Right atrium auricular region (tissue), 2 donors: Measurements from ENCODE around the gene ATCAY. TPM values are rescaled to one million over a fixed set of nuclear protein-coding genes. Genes with fewer than 3 reads are reported as not detected.
A peak's percentile ranks its signal among the peaks of the same experiment; 100 is the strongest.
"Not testable (repeated sequence)": the region's sequence is repeated elsewhere in the genome, so short reads cannot be mapped to it uniquely, and the experiment has no call there.

Source experiments
- DNase-seq: peaks from one replicate; pipeline ENCODE4 v3.0.0-alpha.2; 2019; ENCODE audit warnings: low spot score
- H3K27ac ChIP-seq, 2 donors: fragments of 200-600 bp; sonication (generic); 1 replicate in 1 of 2; 2 replicates in 1 of 2; pipeline ENCODE4 v1.5.1; 2016 to 2019
- H3K27me3 ChIP-seq, 2 donors: fragments of 200-600 bp; sonication (generic); one replicate each; pipeline versions ENCODE4 v1.5.1 to v1.6.0; 2017 to 2019
- H3K36me3 ChIP-seq: fragments of 200-600 bp; sonication (generic); one replicate; pipeline ENCODE4 v1.5.1; 2016
- H3K4me1 ChIP-seq, 2 donors: fragments of 200-600 bp; sonication (generic); one replicate each; pipeline versions ENCODE4 v1.5.1 to v1.6.0; 2017 to 2019
- H3K4me3 ChIP-seq, 2 donors: fragments of 200-600 bp; sonication (generic); 1 replicate in 1 of 2; 2 replicates in 1 of 2; pipeline ENCODE4 v1.5.1; 2017 to 2019; ENCODE audit warnings: mild to moderate bottlenecking in 1 of 2, moderate library complexity in 1 of 2
- H3K9me3 ChIP-seq, 2 donors: fragments of 200-600 bp; sonication (generic); one replicate each; pipeline ENCODE4 v1.5.1; 2019
- total RNA-seq, 2 donors: library from RNA; depleted of rRNA; stranded (reverse); fragments of >200 nt; gene quantifications; one replicate each; pipeline ENCODE4 v1.1.0, GENCODE V29; 2016
- TF ChIP-seq, protein P1 (sequence below), 2 donors: fragments of 200-600 bp; sonication (generic); IDR thresholded peaks; one replicate each; pipeline ENCODE4 v1.5.1; 2019; ENCODE audit warnings: antibody characterized with exemption in 2 of 2

Gene ATCAY
- total RNA-seq, 2 donors from 2014 or later: not detected

DNA sequence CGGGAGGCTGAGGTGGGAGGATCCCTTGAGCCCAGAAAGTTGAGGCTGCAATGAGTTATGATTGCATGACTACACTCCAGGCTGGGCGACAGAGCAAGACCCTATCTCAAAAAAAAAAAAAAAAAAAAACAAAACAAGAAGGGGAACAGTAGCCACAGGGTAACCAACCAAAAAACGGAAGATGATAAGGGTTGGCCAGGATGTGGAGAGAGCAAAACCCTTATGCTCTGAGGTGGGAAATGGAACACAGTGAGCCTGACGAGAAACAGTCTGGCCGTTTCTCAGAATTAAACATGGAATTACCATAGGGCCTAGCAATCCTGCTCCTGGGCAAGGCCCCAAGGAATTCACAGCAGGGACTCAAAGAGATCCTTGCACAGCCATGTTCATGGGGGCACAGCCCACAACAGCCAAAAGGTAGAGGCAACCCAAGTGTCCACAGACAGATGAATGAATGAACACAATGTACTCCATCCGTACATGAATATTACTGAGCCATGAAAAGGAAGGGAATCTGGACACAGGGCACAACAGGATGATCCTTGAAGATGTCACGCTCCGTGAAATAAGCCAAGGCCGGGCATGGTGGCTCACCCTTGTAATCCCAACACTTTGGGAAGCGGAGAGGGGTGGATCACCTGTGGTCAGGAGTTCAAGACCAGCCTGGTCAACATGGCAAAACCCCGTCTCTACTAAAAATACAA is 63.7 kb downstream of the ATCAY start:
- Histone ChIP-seq H3K27ac (peak overlapping the region; percentile 74 to 98), H3K27me3 (no peaks in the 10 kb centered on the region), H3K4me3 (no peak overlapping the region), H3K4me1 (peaks cover 0 to 9% of the 10 kb centered on the region in 2 donors), H3K36me3 (peaks cover 48% of the 10 kb centered on the region), H3K9me3 (no peaks in the 10 kb centered on the region)
- TF ChIP-seq, protein P1, sequence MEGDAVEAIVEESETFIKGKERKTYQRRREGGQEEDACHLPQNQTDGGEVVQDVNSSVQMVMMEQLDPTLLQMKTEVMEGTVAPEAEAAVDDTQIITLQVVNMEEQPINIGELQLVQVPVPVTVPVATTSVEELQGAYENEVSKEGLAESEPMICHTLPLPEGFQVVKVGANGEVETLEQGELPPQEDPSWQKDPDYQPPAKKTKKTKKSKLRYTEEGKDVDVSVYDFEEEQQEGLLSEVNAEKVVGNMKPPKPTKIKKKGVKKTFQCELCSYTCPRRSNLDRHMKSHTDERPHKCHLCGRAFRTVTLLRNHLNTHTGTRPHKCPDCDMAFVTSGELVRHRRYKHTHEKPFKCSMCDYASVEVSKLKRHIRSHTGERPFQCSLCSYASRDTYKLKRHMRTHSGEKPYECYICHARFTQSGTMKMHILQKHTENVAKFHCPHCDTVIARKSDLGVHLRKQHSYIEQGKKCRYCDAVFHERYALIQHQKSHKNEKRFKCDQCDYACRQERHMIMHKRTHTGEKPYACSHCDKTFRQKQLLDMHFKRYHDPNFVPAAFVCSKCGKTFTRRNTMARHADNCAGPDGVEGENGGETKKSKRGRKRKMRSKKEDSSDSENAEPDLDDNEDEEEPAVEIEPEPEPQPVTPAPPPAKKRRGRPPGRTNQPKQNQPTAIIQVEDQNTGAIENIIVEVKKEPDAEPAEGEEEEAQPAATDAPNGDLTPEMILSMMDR (IDR thresholded peaks at IDR 0.05): no peak
- no peak for DNase-seq

DNA sequence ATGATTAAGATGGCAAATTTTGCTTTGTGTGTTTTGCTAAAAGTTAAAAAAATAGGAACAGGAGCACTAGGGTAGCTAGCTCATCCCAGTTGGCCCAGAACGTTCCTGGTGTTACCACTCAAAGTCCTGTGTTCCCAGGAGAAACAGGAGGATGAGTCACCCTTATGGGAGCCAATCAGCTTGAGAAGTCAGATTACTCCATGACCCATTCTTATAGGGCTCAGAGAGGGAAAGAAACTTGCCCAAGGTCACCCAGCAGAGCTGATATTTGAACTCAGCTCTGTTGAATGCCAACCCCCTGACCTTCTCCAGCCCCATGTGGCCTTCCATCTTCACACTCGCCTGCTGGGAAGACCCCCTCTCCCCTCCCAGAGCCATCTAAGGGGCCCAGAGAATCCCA is 65.4 kb downstream of the ATCAY start:
- Histone ChIP-seq H3K9me3 (no peaks in the 10 kb centered on the region), H3K4me1 (peaks cover 0 to 17% of the 10 kb centered on the region in 2 donors), H3K27me3 (no peaks in the 10 kb centered on the region), H3K27ac (peak overlapping the region; percentile 74 to 98), H3K36me3 (peaks cover 37% of the 10 kb centered on the region), H3K4me3 (no peak overlapping the region)
- DNase-seq: no peak
- TF ChIP-seq, protein P1 (IDR thresholded peaks at IDR 0.05): no peak

DNA sequence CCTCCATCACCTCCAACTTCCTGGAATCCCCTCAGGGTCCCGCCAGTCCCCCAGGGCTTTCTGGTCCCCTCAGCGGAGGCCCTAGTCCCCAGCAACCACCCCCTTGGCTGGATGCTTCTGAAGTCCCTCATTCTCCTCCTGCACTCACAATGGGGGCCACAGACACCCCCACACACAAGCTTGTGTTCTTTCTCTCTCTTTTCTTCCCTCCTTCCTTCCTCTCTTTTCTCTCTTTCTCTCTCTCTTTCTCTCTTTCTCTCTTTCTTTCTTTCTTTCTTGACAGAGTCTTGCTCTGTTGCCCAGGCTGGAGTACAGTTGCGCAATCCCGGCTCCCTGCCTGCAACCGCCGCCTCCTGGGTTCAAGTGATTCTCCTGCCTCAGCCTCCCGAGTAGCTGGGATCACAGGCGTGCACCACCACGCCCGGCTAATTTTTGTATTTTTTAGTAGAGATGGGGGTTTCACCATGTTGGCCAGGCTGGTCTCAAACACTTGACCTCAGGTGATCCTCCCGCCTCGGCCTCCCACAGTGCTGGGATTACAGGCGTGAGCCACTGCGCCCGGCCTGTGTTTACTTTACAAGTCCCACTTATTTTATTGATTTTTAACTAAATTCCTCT is 66.9 kb downstream of the ATCAY start:
- H3K27me3 ChIP-seq, H3K9me3 ChIP-seq, DNase-seq, H3K4me3 ChIP-seq: not testable (repeated sequence)
- peak overlapping the region; percentile 88 to 98 for H3K27ac ChIP-seq
- H3K36me3 ChIP-seq: peaks cover 21% of the 10 kb centered on the region
- peaks cover 0 to 23% of the 10 kb centered on the region in 2 donors for H3K4me1 ChIP-seq

DNA sequence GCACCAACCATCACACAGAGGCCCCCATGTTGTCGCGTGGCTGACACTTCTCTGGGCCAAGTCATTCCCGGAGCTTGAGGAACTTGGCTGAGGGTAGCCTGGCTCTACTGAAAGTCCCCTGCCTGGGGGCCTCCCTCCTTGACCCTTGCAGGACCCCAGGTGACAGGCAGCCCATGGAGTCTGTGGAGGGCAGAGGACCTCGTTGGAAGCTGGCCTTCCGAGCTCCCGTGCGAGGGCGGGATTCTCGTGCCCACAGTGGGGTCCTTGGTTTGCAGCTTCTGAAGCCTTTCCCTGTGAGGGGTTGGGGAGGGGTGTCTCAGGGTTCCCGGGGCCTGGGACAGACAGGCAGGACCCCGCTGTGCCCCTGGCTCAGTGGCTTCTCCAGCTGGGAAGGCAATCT is 68.8 kb downstream of the ATCAY start:
- no peak overlapping the region for H3K4me3 ChIP-seq
- DNase-seq: no peak
- H3K4me1 ChIP-seq: peaks cover 0 to 41% of the 10 kb centered on the region in 2 donors
- TF ChIP-seq, protein P1 (IDR thresholded peaks at IDR 0.05): no peak
- no peaks in the 10 kb centered on the region for H3K27me3 ChIP-seq
- peaks cover 16% of the 10 kb centered on the region for H3K36me3 ChIP-seq
- H3K27ac ChIP-seq: peak overlapping the region; percentile 88 to 98
- no peaks in the 10 kb centered on the region for H3K9me3 ChIP-seq

DNA sequence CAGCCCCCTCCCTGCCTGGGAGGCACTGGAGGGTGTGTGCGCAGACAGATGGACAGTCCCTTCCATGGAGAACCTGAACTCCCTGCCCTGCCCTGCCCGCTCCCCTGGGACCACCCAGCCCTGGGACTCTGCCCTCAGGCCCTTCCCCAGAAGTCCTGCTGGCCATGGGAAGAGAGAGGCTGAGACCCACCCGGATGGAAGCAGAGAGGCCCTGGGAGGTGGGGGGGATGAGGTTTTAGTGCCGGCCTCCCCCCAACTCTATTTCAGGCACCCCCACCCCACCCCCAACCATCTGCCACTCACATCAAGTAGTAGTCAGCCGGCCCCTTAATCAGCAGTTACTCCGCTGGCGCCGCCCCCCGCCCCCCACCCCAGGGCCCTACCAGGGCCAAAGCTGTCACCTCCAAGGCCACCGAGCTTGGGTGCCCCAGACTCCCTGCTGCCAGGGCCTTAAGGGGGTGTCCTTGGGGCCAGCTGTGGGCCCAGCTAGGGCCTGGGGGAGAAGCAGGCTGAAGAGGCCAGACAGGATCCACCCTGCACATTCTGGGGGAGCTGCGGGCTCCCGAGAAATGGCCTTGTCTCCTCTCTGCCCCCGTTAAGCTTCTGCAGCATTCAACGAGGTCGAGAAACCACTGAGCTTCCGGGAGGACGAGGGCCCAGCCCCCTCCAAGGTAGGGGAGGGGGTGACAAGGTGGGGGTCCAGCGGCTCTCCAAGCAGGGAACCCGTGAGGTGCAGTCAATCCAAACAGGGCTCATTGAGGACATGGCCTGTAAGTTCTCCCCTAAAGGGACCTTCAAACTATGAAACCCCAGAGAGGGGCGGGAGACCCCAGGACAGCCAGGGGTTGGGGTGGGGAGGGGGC is 69.7 kb downstream of the ATCAY start:
- TF ChIP-seq, protein P1 (IDR thresholded peaks at IDR 0.05): no peak
- Histone ChIP-seq H3K9me3 (no peaks in the 10 kb centered on the region), H3K4me1 (peaks cover 0 to 42% of the 10 kb centered on the region in 2 donors), H3K36me3 (peaks cover 14% of the 10 kb centered on the region), H3K4me3 (peak overlapping the region; percentile 42 to 49), H3K27ac (peak overlapping the region; percentile 88 to 98), H3K27me3 (no peaks in the 10 kb centered on the region)
- no peak for DNase-seq
